Hepatocyte (in vitro differentiated cells): Measurements from ENCODE around the gene DLG2. TPM values are rescaled to one million over a fixed set of nuclear protein-coding genes. Genes with fewer than 3 reads are reported as not detected.

ENCODE experiments used
- DNase-seq: peaks from one replicate; pipeline ENCODE4 v3.0.0-alpha.2; 2016; ENCODE audit warnings: low spot score
- H2AFZ ChIP-seq: fragments of 200-600 bp; sonication (generic); 2 replicates; pipeline ENCODE4 v1.6.0; 2016; ENCODE audit warnings: antibody characterized with exemption, mild to moderate bottlenecking
- H3K27ac ChIP-seq: fragments of 200-600 bp; sonication (generic); 2 replicates; pipeline ENCODE4 v1.5.1; 2016; ENCODE audit warnings: mild to moderate bottlenecking
- H3K27me3 ChIP-seq: fragments of 200-600 bp; sonication (generic); 2 replicates; pipeline ENCODE4 v1.6.1; 2016
- H3K36me3 ChIP-seq: fragments of 200-600 bp; sonication (generic); replicated peaks from 2 replicates; pipeline ENCODE4 v1.5.1; 2016; ENCODE audit warnings: low read depth; ENCODE audit not compliant: insufficient read depth
- H3K4me1 ChIP-seq: fragments of 200-600 bp; sonication (generic); 2 replicates; pipeline ENCODE4 v1.5.1; 2016; ENCODE audit warnings: mild to moderate bottlenecking, moderate library complexity; ENCODE audit not compliant: insufficient read depth
- H3K4me2 ChIP-seq: fragments of 200-600 bp; sonication (generic); 2 replicates; pipeline ENCODE4 v1.6.0; 2016
- H3K4me3 ChIP-seq: fragments of 200-600 bp; sonication (generic); 2 replicates; pipeline ENCODE4 v1.5.1; 2016; ENCODE audit warnings: mild to moderate bottlenecking
- H3K79me2 ChIP-seq: fragments of 200-600 bp; sonication (generic); 2 replicates; pipeline ENCODE4 v1.6.0; 2017; ENCODE audit warnings: mild to moderate bottlenecking
- H3K9me2 ChIP-seq: fragments of 200-600 bp; sonication (generic); replicated peaks from 2 replicates; pipeline ENCODE4 v1.6.0; 2017; ENCODE audit warnings: mild to moderate bottlenecking; ENCODE audit not compliant: insufficient read depth
- H3K9me3 ChIP-seq: fragments of 200-600 bp; sonication (generic); 2 replicates; pipeline ENCODE4 v1.5.1; 2016; ENCODE audit warnings: low read depth, mild to moderate bottlenecking
- H4K20me1 ChIP-seq: fragments of 200-600 bp; sonication (generic); 2 replicates; pipeline ENCODE4 v1.6.0; 2016; ENCODE audit warnings: mild to moderate bottlenecking; ENCODE audit not compliant: insufficient read depth, poor library complexity, severe bottlenecking
- EZH2 ChIP-seq: fragments of 200-600 bp; sonication (generic); IDR thresholded peaks from 2 replicates; pipeline ENCODE4 v1.6.1; 2016; ENCODE audit warnings: antibody characterized with exemption, mild to moderate bottlenecking, borderline replicate concordance
- EZH2phosphoT487 ChIP-seq: fragments of 200-600 bp; sonication (generic); IDR thresholded peaks from one replicate; pipeline ENCODE4 v1.6.1; 2018; ENCODE audit warnings: antibody characterized with exemption, mild to moderate bottlenecking, low read depth, moderate library complexity; ENCODE audit not compliant: unreplicated experiment, severe bottlenecking
- WGBS: methylation state at CpG from one replicate; pipeline ENCODE4 v1.1.6; 2016; ENCODE audit warnings: low lambda C conversion rate; ENCODE audit errors: missing lambda C conversion rate; 5-methylcytosine and 5-hydroxymethylcytosine counted together
- polyA plus RNA-seq: library from polyadenylated mRNA; unstranded; fragments of >200 nt; fragmentation: Nextera tagmentation; extraction: Ambion mirVana; gene quantifications from 2 replicates; pipeline ENCODE4 v1.2.1, GENCODE V29; 2016
- total RNA-seq: library from RNA; depleted of rRNA; stranded (reverse); fragments of >200 nt; gene quantifications from 2 replicates; pipeline ENCODE4 v1.2.3, GENCODE V29; 2014
- TF ChIP-seq, protein P1 (sequence below): fragments of 200-600 bp; sonication (generic); IDR thresholded peaks from 2 replicates; pipeline ENCODE4 v1.5.1; 2016; ENCODE audit warnings: antibody characterized with exemption, mild to moderate bottlenecking; ENCODE audit not compliant: poor library complexity

DLG2 gene
- total and polyA plus RNA-seq, 2 experiments from 2014 or later: 2.6 to 6.8 TPM

- 86% methylated on average over 5 of the region's 5 CpGs for WGBS
- H3K9me3 ChIP-seq: no peaks in the 10 kb centered on the region
Measured at GRCh38 chr11:83549984-83550667, 2077.0 kb downstream of the DLG2 start.

GRCh38 chr11:83546368-83546767, 2080.8 kb downstream of the DLG2 start:
- Histone ChIP-seq H3K27me3 (no peaks in the 10 kb centered on the region), H3K79me2 (no peaks in the 10 kb centered on the region), H3K36me3 (no peaks in the 10 kb centered on the region), H3K27ac (no peak overlapping the region), H3K4me2 (no peak overlapping the region), H3K9me3 (no peaks in the 10 kb centered on the region), H2AFZ (no peak overlapping the region), H3K4me1 (peaks cover 6% of the 10 kb centered on the region), H4K20me1 (no peaks in the 10 kb centered on the region), H3K4me3 (no peak overlapping the region), H3K9me2 (no peaks in the 10 kb centered on the region)
- TF ChIP-seq, protein P1, sequence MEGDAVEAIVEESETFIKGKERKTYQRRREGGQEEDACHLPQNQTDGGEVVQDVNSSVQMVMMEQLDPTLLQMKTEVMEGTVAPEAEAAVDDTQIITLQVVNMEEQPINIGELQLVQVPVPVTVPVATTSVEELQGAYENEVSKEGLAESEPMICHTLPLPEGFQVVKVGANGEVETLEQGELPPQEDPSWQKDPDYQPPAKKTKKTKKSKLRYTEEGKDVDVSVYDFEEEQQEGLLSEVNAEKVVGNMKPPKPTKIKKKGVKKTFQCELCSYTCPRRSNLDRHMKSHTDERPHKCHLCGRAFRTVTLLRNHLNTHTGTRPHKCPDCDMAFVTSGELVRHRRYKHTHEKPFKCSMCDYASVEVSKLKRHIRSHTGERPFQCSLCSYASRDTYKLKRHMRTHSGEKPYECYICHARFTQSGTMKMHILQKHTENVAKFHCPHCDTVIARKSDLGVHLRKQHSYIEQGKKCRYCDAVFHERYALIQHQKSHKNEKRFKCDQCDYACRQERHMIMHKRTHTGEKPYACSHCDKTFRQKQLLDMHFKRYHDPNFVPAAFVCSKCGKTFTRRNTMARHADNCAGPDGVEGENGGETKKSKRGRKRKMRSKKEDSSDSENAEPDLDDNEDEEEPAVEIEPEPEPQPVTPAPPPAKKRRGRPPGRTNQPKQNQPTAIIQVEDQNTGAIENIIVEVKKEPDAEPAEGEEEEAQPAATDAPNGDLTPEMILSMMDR: no peak
- TF ChIP-seq EZH2phosphoT487 (no peak), EZH2 (no peak)
- 64% methylated on average over 3 of the region's 3 CpGs for WGBS
- no peak for DNase-seq

More at GRCh38 chr11:83549984-83550667, 2077.0 kb downstream of the DLG2 start:
- no peak overlapping the region for H3K4me2 ChIP-seq
- H3K36me3 ChIP-seq: no peaks in the 10 kb centered on the region
- H2AFZ ChIP-seq: no peak overlapping the region
- no peak for DNase-seq
- H4K20me1 ChIP-seq: no peaks in the 10 kb centered on the region
- no peaks in the 10 kb centered on the region for H3K4me1 ChIP-seq
- no peaks in the 10 kb centered on the region for H3K9me2 ChIP-seq
- H3K27me3 ChIP-seq: no peaks in the 10 kb centered on the region
- no peak overlapping the region for H3K4me3 ChIP-seq
- no peak overlapping the region for H3K27ac ChIP-seq
- no peak for TF ChIP-seq EZH2
- TF ChIP-seq, protein P1: no peak
- no peak for TF ChIP-seq EZH2phosphoT487
- H3K79me2 ChIP-seq: no peaks in the 10 kb centered on the region

- WGBS: 73% methylated on average over 6 of the region's 6 CpGs
- Histone ChIP-seq H3K4me3 (no peak overlapping the region), H3K9me2 (no peaks in the 10 kb centered on the region), H3K27me3 (no peaks in the 10 kb centered on the region), H3K4me1 (peaks cover 6% of the 10 kb centered on the region), H3K9me3 (no peaks in the 10 kb centered on the region), H2AFZ (no peak overlapping the region), H3K27ac (no peak overlapping the region), H3K36me3 (no peaks in the 10 kb centered on the region), H3K4me2 (no peak overlapping the region), H4K20me1 (no peaks in the 10 kb centered on the region), H3K79me2 (no peaks in the 10 kb centered on the region)
- DNase-seq: no peak
- TF ChIP-seq EZH2phosphoT487 (no peak), EZH2 (no peak)
- TF ChIP-seq, protein P1: no peak
Measured at GRCh38 chr11:83545494-83546260, 2081.5 kb downstream of the DLG2 start.
